DLD1 (cell line): ENCODE data around the gene ABRACL.

Experiments used
- in situ Hi-C: cut with HindIII; loops from 2 replicates; pipeline ENCODE4 v1.10.0; 2017; ENCODE audit warnings: low sequenced_read_pairs

ABRACL gene

DNA sequence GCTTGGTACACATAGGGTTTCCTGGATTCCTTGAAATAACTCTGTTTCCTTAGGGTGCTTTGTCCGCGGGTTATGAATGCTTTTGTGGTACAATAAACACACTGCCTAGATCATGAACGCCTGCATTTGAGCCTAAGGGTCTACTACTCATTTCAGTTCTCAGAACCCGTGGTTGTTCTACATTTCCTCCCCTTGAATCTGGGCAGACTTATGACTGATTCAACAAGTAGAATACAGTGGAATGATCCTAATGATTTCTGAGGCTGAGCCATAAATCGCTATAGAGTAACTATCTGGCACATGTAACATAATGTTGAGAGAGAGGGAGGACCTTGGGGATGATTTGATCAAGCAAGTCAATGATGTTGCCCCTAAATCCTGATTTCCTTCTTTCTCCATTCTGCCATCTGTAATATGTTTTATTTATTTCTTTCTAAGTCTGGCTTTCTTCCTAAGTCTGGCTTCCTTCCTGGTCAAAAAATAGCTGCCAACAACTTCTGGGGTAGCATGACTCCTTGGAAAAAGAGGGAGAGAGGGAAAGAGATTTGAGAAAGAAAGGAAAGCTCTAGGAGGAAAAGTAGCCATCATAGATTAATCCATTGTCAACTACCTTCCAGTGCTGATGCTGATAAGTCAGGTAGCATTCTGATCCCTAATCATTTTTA is 23.0 kb downstream of the ABRACL start:
- in situ Hi-C loops, result no loop called here

DNA sequence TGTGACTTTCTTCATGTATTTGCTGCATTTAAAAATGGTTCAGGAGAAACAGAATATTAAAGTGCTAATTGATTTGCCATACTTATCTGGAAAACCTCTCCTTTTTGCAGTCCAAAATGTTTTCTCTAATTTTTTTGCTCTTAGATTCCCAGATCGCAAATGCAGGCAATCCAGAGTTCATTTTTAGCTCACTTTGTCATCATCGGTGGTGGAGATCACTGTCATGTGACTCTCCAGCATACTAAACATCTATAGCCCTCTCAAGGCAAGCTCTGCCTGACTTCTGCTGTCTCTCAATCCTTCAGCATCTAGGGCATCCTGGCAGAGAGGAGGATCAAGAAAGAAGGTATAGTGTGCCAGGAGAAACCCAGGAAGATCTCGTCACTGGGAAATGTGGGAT is 24.8 kb downstream of the ABRACL start:
- in situ Hi-C loops, result no loop called here

- in situ Hi-C loops, result no loop called here
Measured at GRCh38 chr6:139054001-139054400, 25.5 kb downstream of the ABRACL start.

DNA sequence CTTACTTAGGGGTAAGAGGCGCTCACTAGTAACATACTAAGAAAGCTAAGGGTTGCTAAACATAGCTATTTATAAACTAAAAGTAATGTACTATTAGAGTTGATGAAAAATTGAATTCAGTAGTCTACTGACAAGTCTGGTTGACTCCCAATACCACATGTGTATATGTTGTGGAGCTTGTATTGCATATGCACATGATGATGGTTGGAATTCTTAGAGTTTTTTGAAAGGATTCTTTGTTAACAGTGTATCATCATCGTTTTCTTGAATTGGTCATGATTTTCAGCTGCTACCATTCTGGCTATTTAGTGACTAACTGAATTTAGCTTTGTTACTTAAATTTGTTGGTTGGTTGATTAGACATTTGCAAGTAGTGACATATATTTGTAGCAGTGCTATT is 27.2 kb downstream of the ABRACL start:
- in situ Hi-C loops, result no loop called here

- in situ Hi-C loops, result no loop called here
Measured at GRCh38 chr6:139058029-139058428, 29.5 kb downstream of the ABRACL start.

GRCh38 chr6:139060332-139060731 is 31.8 kb downstream of the ABRACL start:
- in situ Hi-C loops, result no loop called here

GRCh38 chr6:139062932-139063646 is 34.5 kb downstream of the ABRACL start:
- in situ Hi-C loops, result no loop called here

DNA sequence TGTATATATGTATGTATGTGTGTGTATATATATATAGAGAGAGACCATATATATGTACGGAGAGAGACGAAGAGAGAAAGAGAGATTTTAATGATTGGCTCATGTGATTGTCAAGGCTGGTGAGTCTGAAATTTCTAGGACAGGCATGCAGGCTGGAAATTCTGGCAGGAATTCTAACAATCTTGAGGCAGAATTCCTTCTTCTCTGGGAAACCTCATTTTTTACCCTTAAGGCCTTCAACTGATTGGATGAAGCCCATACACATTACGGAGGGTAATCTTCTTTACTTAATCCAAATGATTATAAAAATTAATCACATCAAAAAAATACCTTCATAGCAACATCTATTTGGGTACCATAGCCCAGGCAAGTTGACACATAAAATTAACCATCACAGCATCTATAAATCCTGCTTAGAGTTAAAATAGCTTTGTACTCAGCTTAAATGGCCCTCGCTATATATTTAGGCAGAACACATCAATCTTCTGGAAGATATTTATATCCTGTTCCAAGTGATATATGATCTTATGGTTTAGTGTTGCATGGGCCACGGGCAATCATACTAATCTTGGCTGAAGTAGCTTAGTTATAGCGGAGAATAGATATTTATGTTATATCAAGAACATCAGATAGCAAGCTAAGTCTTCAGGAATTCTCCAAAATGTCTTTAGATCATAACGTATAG is 36.6 kb downstream of the ABRACL start:
- in situ Hi-C loops, result no loop called here

DNA sequence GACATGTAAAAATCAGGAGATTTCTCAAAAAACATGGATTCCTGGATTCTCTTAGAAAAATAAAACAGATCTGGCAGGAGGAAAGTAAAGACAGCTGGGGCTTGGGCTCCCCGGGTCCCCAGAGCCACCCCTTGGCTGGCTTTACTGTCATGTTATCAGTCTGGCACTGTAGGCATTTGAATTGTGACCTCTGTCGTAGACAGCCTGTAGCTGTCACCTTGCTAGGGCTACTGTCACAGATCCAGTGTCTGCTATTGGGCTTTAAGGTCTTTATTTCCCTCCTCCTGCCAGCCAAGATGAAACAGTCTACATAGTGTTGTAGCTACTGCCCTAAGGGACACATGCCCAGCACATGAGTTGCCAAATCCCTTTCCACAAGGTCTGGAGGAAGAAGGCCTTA is 37.5 kb downstream of the ABRACL start:
- in situ Hi-C loops, result no loop called here

DNA sequence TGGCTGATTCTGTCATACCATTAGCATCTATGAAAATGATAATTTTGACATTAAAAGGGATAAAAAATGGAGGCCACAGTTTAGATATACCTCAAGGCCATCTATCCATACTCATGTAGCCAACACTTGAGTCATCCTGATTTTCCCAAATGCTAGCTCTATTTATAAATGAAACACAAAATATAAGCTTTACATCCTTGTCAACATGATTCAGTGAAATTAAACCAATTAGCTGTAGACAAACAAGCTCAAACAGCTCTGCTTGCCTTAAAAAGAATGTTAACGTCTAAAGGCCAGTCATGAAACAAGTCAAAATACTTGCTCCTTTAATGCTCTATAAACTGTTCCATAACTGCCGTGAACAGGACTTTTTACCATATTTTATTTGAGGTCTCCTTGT is 40.3 kb downstream of the ABRACL start:
- in situ Hi-C loops, result no loop called here

DNA sequence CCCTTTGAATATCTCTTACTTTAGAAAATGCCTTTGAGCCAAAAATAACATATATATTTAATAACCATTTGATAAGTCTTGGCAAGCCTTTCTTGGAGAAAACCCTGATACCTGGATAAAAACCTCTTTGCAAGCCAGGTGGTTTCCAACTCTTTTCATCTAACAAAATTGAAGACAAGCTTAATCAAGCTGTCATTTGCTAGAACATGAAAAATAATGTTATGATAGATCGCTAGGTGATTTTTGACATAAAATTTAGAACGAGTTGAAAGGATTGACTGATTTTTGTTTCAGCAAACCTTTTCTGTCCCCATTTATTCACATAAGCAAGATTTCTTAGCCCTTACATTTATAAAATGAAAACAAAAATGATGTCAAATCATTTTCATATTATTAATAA is 44.6 kb downstream of the ABRACL start:
- in situ Hi-C loops, result no loop called here

DNA sequence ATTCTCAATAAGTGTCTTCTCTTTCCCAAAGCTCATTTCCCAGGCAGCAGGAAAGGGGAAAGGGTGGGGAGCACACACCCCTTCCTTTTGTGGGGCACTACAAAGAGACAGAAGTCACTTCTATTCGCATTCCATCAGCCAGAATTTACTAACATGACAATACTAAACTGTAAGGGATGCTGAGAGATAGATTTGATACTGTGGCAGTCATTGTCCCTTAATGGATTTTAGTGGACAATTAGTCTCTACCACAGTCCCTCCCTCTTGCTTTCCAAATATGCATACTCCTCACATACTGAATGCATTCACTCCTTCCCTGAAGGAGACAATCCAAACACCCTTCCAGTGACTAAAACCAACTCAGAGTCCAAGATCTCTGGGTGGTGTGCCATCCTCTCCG is 50.5 kb downstream of the ABRACL start:
- in situ Hi-C loops, result no loop called here

GRCh38 chr6:139080255-139080920 is 51.8 kb downstream of the ABRACL start:
- in situ Hi-C loops, result no loop called here

DNA sequence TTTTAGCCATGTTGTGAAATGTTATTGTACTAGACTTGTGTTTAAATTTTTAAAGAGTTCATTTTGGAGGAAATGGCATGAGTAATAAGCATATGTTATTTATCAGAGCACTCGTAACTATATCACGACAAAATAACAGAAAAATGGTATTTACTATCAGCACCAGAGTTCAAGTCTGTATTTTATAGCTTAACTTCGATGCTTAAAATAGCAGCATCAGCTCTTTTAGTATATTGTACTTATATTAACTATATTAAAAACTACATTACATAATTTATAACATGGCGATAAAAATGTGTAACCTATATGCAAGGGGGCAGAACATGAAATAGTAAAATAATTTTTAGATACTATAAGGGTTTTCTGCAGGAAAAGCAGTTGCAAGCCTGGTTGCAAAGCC is 52.9 kb downstream of the ABRACL start:
- in situ Hi-C loops, result no loop called here

DNA sequence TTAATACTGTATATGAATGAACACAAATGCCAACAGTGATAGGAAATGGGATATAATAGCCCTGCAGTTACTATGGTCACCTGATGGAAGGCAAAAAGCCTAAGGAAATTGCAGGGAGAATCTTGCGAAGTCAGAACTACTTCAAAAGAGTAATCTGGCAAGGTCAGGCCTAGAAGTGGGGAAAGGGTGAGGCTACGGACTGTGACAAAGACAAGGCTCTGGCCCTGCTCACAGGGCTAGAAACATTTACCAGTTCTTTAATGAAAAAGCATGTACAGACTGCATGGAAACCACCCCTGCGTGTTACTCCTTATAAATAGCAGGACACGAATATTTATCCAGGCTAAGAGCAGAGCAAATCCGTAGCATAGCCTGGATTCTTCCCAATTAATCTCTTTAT is 53.8 kb downstream of the ABRACL start:
- in situ Hi-C loops, result no loop called here

DNA sequence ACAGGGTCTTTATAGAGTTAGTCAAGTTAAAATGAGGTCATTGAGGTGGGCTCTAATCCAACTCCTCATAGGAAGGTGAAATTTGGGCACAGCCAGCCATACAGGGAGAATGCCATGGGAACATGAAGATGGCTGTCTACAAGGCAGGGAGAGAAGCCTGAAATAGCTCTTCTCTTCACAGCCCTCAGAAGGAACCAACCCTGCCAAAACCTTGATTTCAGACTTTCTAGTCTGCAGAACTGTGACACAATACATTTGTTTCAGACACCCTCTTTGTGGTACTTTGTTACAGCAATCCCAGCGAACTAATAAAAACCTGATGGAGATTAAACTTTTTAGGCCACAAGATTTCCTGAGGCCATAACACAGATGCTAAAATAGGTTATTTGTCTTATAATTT is 63.3 kb downstream of the ABRACL start:
- in situ Hi-C loops, result no loop called here
